ENCODE measurements around the gene VAPA. TPM values are rescaled to one million over a fixed set of nuclear protein-coding genes. Genes with fewer than 3 reads are reported as not detected.

Gene VAPA, protein sequence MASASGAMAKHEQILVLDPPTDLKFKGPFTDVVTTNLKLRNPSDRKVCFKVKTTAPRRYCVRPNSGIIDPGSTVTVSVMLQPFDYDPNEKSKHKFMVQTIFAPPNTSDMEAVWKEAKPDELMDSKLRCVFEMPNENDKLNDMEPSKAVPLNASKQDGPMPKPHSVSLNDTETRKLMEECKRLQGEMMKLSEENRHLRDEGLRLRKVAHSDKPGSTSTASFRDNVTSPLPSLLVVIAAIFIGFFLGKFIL
- 324 and 436 TPM in 2 replicates for total RNA-seq (ENCODE audit: low replicate concordance)

DNA sequence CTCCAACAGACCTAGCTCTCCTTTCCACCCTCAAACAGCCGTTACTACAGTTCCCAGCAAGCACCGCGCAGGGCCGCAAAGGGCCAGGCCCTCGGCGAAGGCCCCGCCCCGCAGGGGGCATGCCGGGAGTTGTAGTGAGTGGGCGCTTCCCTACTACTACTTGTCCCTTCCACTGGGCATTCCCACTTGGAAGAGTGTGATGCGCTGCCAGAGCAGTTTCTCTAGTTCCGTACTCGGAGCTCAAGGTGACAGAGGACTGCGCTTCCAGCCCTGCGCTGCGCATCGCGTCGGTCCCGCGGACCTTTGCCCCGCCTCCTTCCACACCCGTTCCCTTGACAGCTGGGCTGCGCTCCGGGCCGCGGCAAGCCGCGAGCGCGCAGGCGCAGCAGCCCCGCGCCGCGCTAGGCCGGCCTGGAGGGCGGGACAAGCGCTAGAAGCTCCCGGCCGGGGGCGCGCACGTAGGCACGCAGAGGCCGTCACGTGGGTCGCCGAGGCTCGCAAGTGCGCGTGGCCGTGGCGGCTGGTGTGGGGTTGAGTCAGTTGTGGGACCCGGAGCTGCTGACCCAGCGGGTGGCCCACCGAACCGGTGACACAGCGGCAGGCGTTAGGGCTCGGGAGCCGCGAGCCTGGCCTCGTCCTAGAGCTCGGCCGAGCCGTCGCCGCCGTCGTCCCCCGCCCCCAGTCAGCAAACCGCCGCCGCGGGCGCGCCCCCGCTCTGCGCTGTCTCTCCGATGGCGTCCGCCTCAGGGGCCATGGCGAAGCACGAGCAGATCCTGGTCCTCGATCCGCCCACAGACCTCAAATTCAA, at the start of gene VAPA:
Gene VAPA, plus strand, starts transcription at position 491 of the 808 bp plus-strand sequence. Its CDS starts 241 bp downstream, at position 732.
- TF ChIP-seq, protein P1, sequence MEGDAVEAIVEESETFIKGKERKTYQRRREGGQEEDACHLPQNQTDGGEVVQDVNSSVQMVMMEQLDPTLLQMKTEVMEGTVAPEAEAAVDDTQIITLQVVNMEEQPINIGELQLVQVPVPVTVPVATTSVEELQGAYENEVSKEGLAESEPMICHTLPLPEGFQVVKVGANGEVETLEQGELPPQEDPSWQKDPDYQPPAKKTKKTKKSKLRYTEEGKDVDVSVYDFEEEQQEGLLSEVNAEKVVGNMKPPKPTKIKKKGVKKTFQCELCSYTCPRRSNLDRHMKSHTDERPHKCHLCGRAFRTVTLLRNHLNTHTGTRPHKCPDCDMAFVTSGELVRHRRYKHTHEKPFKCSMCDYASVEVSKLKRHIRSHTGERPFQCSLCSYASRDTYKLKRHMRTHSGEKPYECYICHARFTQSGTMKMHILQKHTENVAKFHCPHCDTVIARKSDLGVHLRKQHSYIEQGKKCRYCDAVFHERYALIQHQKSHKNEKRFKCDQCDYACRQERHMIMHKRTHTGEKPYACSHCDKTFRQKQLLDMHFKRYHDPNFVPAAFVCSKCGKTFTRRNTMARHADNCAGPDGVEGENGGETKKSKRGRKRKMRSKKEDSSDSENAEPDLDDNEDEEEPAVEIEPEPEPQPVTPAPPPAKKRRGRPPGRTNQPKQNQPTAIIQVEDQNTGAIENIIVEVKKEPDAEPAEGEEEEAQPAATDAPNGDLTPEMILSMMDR (IDR thresholded peaks at IDR 0.05; ENCODE audit: insufficient read depth, low read length) = no peak
- H3K4me3 ChIP-seq (ENCODE audit: low read depth, low read length) = peak within 1 kb of the TSS; percentile 96
- DNase-seq (ENCODE audit: low read depth) = peak; percentile 95

DNA sequence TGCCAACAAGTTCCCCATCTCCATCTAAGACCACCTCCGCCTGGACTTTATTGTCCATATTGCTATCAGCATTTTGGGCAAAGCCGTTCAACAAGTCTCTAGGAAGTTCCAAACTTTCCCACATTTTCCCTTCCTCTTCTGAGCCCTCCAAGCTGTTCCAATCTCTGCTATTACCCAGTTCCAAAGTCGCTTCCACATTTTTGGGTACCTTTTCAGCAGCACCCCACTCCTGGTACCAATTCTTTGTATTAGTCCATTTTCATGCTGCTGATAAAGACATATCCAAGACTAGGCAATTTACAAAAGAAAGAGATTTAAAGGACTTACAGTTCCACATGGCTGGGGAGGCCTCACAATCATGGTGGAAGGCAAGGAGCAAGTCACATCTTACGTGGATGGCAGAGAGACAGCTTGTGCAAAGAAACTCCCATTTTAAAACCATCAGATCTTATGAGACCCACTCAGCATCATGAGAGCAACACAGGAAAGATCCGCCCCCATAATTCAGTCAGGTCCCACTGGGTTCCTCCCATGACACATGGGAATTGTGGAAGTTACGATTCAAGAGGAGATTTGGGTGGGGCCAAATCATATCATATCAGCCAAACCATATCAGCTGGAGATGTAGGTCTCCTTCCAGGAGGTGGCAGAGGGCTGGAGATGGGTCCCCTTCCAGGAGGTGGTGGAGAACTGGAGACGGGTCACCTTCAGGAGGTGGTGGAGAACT, 47.9 kb upstream of the VAPA start:
- TF ChIP-seq, protein P1 (IDR thresholded peaks at IDR 0.05; ENCODE audit: insufficient read depth, low read length) = no peak
- DNase-seq (ENCODE audit: low read depth) = no peak
- H3K4me3 ChIP-seq (ENCODE audit: low read depth, low read length) = no peak overlapping the region

DNA sequence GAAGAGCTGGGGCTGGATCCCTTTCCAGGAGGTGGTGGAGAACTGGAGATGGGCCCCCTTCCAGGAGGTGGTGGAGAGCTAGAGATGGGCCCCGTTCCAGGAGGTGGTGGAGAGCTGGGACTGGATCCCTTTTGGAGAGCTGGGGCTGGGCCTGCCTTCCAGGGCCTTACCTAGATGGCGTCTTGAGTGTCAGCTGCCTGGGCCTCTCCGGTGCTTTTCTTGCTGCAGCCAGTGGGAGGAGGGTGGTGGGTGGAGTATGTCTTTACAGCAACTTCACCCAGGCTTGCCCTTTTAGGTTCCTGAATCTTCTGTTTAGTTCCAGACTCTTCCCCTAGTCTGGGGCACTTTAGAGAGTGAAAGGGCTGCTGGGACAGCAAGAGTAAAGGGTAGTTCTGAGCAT, 47.2 kb upstream of the VAPA start:
- no peak overlapping the region for H3K4me3 ChIP-seq (ENCODE audit: low read depth, low read length)
- TF ChIP-seq, protein P1 (IDR thresholded peaks at IDR 0.05; ENCODE audit: insufficient read depth, low read length) = no peak
- DNase-seq (ENCODE audit: low read depth) = no peak

DNA sequence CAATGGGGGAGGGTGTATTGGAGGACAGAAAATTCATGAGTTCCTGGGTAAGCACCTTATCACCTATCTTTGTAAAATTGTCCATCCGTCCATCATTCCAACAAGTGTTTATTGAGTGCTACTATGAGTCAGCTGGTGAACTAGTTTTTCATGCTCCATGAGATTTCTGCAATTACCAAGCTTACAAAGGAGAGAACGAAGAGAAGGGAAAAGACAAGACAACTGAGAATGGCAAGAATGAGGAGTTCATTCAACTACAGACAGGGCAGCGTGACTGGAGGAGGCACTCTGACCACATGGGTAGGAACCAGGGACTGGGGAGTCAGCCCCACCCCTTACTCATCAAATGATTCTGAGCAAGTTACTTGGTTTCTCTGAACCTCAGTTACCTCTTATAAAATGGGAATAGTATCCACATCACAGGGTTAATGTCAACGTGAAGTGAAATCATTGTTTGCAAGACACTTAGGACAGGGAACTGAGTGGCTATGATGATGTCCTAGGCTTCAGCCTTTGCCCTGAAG, 46.7 kb upstream of the VAPA start:
- no peak for DNase-seq (ENCODE audit: low read depth)
- H3K4me3 ChIP-seq (ENCODE audit: low read depth, low read length) = no peak overlapping the region
- TF ChIP-seq, protein P1 (IDR thresholded peaks at IDR 0.05; ENCODE audit: insufficient read depth, low read length) = no peak

DNA sequence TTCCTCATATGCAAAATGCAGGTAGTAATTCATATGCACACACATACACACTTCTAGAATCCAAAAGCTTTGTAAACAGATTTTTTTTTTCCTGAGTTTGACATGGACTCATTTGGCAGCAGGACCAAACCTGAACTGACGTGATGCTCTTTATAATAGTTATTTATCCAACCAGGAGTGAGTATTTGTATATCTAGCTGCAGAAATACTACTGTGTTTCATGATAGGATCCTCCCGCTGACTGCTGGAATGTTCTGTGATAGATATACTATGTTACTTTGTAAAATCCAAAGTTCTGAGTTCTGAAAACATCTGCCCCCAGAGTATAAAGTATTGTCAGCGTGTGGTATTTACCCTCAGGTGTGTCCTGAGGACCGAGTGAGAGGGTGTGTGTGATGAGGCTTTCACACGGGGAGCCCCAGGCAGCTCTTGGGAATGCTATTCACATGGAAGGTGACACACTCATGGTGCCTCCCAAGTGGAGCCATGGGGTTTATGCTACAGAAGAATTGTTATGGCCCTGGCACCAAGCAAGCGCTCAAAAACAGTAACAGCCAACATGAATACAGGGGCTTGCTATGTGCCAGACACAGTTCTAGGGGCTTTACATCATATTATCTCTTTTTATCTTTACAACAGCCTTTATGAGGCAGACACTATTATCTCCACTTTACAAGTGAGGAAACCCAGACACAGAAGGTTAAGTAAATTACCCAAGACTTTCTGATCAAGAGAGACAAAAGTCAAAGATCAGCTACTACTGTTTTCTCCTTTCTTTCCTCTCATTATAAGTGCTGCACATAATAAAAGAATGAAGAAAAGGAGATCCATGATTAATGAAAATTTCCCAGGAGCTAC, 44.7 kb upstream of the VAPA start:
- no peak for DNase-seq (ENCODE audit: low read depth)
- H3K4me3 ChIP-seq (ENCODE audit: low read depth, low read length) = no peak overlapping the region
- TF ChIP-seq, protein P1 (IDR thresholded peaks at IDR 0.05; ENCODE audit: insufficient read depth, low read length) = no peak

All from fibroblast of the aortic adventitia (primary cell).